C4-2B (cell line): ENCODE results near the gene DUOX2.

ENCODE experiments used
- CTCF ChIP-seq: fragments of 450-650 bp; conservative IDR thresholded peaks from 2 replicates; pipeline ENCODE4 v1.5.1; 2017; ENCODE audit warnings: mild to moderate bottlenecking
- ZFX ChIP-seq: fragments of 450-650 bp; IDR thresholded peaks from 2 replicates; pipeline ENCODE4 v1.6.1; 2017

- TF ChIP-seq CTCF (no peak), ZFX (no peak)
Observed at GRCh38 chr15:45114076-45114750, at the start of gene DUOX2, which contains the start of gene DUOXA2.
